K562 (cell line): ENCODE results near the gene TBX1.

Source experiments
- HDGF ChIP-seq: fragments of 450-650 bp; IDR thresholded peaks from 2 replicates; pipeline ENCODE4 v1.6.1; 2016
- JUNB ChIP-seq: fragments of 450-650 bp; formaldehyde crosslinking; conservative IDR thresholded peaks from 2 replicates; pipeline ENCODE4 v1.4.0; 2020; ENCODE audit warnings: mild to moderate bottlenecking
- LARP7 ChIP-seq: fragments of 450-650 bp; IDR thresholded peaks from 2 replicates; pipeline ENCODE4 v1.6.1; 2016
- NUFIP1 ChIP-seq: fragments of 450-650 bp; IDR thresholded peaks from 2 replicates; pipeline ENCODE4 v1.6.1; 2018; ENCODE audit not compliant: partially characterized antibody
- RBM14 ChIP-seq: fragments of 200-400 bp; formaldehyde crosslinking; IDR thresholded peaks from 2 replicates; pipeline ENCODE4 v1.6.1; 2018; ENCODE audit warnings: low read depth, mild to moderate bottlenecking, low read length, moderate library complexity, borderline replicate concordance; ENCODE audit not compliant: insufficient read depth
- TAF7 ChIP-seq: fragments of 450-650 bp; IDR thresholded peaks from 2 replicates; pipeline ENCODE4 v1.6.1; 2016; ENCODE audit warnings: missing genetic modification characterization, missing compliant biosample characterization
- ZNF143 ChIP-seq: sonication (generic); formaldehyde crosslinking; IDR thresholded peaks from 2 replicates; pipeline ENCODE4 v1.9.0; 2022; ENCODE audit warnings: mild to moderate bottlenecking, missing genetic modification reagents
- ZNF282 ChIP-seq: sonication (generic); formaldehyde crosslinking; IDR thresholded peaks from 2 replicates; pipeline ENCODE4 v1.8.1; 2023; ENCODE audit warnings: missing genetic modification reagents
- TF ChIP-seq, protein P1 (sequence below): fragments of 200-800 bp; sonication (Bioruptor generic); IDR thresholded peaks from 2 replicates; pipeline ENCODE4 v1.6.1; 2016; ENCODE audit warnings: missing genetic modification characterization, missing compliant biosample characterization

GRCh38 chr22:19787849-19788141 is 27.2 kb downstream of the TBX1 start:
- no peak for TF ChIP-seq TAF7 (tag)
- TF ChIP-seq JUNB (CRISPR knock-in tag), result no peak
- no peak for TF ChIP-seq ZNF282 (CRISPR knock-in tag)
- TF ChIP-seq, protein P1, sequence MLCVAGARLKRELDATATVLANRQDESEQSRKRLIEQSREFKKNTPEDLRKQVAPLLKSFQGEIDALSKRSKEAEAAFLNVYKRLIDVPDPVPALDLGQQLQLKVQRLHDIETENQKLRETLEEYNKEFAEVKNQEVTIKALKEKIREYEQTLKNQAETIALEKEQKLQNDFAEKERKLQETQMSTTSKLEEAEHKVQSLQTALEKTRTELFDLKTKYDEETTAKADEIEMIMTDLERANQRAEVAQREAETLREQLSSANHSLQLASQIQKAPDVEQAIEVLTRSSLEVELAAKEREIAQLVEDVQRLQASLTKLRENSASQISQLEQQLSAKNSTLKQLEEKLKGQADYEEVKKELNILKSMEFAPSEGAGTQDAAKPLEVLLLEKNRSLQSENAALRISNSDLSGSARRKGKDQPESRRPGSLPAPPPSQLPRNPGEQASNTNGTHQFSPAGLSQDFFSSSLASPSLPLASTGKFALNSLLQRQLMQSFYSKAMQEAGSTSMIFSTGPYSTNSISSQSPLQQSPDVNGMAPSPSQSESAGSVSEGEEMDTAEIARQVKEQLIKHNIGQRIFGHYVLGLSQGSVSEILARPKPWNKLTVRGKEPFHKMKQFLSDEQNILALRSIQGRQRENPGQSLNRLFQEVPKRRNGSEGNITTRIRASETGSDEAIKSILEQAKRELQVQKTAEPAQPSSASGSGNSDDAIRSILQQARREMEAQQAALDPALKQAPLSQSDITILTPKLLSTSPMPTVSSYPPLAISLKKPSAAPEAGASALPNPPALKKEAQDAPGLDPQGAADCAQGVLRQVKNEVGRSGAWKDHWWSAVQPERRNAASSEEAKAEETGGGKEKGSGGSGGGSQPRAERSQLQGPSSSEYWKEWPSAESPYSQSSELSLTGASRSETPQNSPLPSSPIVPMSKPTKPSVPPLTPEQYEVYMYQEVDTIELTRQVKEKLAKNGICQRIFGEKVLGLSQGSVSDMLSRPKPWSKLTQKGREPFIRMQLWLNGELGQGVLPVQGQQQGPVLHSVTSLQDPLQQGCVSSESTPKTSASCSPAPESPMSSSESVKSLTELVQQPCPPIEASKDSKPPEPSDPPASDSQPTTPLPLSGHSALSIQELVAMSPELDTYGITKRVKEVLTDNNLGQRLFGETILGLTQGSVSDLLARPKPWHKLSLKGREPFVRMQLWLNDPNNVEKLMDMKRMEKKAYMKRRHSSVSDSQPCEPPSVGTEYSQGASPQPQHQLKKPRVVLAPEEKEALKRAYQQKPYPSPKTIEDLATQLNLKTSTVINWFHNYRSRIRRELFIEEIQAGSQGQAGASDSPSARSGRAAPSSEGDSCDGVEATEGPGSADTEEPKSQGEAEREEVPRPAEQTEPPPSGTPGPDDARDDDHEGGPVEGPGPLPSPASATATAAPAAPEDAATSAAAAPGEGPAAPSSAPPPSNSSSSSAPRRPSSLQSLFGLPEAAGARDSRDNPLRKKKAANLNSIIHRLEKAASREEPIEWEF (CRISPR knock-in tag), result no peak
- no peak for TF ChIP-seq HDGF
- 0 out of 2 replicates have a peak, but pooled peaks have one; percentile 66 for TF ChIP-seq RBM14
- TF ChIP-seq LARP7, result no peak
- no peak for TF ChIP-seq NUFIP1
- no peak for TF ChIP-seq ZNF143 (CRISPR knock-in tag)
